Activated naive CD4-positive, alpha-beta T cell treated with anti-CD3 and anti-CD28 coated beads, Interleukin-2, amount 50 U/mL, for 16 hours (primary cell): ENCODE results near the gene BNIPL.
A peak's percentile ranks its signal among the peaks of the same experiment; 100 is the strongest.

Source experiments
- DNase-seq: peaks from one replicate; pipeline ENCODE4 v3.0.0-alpha.2; 2020

Gene BNIPL

GRCh38 chr1:151060007-151060656, 23.7 kb downstream of the BNIPL start, which contains the start of gene MLLT11:
Gene MLLT11, plus strand, starts transcription at chr1:151060397. Its CDS starts 6,828 bp downstream, at chr1:151067225.
- DNase-seq = peak; percentile 27

- DNase-seq = no peak
These were observed 24.5 kb downstream of the BNIPL start for GRCh38 chr1:151060657-151061421.

DNA sequence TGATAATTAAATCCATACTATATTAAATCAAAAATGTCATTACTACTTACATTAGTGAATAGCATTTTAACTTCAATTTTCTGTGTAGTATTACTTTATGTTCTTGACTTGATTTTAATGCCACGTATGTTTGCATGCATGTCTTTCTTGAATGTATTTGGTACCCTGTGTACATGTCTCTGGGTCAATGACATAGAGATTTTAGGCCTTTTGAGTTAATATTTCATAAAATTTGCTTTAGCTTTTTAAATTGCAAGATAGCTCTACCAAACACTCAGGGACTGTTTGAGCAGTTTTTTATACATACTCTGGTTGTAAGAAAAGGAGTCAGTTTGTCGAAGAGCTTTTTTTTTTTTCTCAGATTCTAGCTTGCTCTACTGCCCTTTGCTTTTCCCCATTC, 25.3 kb downstream of the BNIPL start:
- no peak for DNase-seq

DNA sequence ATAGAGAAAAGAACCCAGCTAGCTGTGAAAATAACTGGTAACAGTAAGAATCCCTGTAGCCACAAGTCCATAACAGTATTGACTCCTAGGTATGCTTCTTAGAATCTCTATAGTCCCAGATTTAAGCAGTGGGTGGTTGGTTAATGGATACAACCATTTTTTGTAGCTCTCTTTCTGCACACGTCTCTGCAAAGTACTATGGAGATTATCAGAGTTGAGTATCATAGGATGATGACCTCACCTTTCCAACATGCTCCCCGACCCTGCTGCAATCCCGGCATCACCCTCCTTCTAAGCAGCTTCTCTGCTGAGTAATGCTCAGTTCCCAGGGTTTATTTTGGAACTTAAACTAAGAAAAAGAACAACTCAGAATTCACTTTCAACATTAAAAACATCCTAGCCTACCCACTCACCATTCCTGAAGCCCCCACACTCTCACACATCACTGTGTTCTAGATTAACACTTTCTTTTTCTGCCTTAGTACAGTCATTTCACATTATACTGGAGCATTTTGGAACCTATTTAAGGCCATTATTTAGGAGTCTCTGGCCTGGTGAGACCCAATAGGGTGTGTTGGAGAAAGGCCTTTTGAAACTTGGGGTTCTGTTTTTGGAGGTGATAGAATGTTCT, 26.5 kb downstream of the BNIPL start:
- no peak for DNase-seq

- no peak for DNase-seq
These were observed 28.8 kb downstream of the BNIPL start for GRCh38 chr1:151065089-151065645.

GRCh38 chr1:151067185-151067584, 30.8 kb downstream of the BNIPL start:
- no peak for DNase-seq

GRCh38 chr1:151069103-151069486, 32.7 kb downstream of the BNIPL start:
- DNase-seq = no peak

DNA sequence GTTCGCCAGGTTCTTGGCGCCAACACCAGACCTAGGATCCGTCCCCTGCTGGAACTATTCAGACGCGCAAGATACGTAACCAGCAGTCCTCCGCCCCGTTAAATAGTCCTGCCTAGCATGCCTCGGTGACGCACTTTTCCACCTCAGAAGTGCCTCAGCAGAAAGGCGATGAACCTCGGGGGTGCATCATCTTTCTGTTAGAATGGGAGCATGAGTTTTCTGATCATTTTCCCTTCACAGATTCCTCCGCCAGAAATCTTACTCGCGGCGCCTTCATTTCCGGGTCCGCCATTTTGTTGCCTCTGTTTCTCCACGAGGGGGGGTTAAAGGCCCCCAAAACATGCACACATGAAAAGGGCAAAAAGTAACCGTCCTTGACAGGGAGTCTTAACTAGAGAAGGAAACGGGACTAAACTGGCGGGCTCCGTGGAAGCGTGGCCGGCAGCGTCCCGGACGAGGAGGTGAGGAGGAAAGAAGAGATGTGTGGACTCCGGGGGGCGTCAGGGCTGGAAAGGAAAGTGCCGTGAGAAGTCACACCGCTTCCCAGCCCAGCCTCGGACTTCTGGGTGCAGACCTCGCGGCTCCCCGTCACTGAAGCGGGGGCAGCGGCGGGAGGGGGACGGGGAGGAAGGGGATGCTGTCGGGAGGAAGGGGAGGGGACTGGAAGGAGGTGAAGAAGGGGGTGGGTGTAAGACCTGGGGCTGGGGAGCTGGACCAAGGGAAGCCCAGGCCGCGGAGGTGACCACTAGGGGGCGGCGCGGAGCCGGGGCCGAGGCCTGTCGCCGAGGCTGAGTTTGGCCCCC, 34.3 kb downstream of the BNIPL start, which contains the start of gene GABPB2:
Gene GABPB2, plus strand, starts transcription at position 288 of the 803 bp plus-strand sequence. CDS start 17,429 bp downstream, outside the sequence.
- DNase-seq = peak; percentile 85

GRCh38 chr1:151072224-151072623, 35.8 kb downstream of the BNIPL start:
- DNase-seq = no peak

- no peak for DNase-seq
These were observed 49.7 kb downstream of the BNIPL start for GRCh38 chr1:151085953-151086559.
